Liver (tissue), 9 donors: Measurements from ENCODE around the gene DMTF1. TPM values are rescaled to one million over a fixed set of nuclear protein-coding genes. Genes with fewer than 3 reads are reported as not detected.

Experiments
- DNase-seq: peaks from one replicate; pipeline ENCODE4 v3.0.0-alpha.2; 2017; ENCODE audit warnings: low spot score
- H3K27ac ChIP-seq, 2 donors: one replicate each; pipeline ENCODE4 v1.7.0; 2013; ENCODE audit warnings: inconsistent platforms in 2 of 2, low read length in 2 of 2, control low read depth in 1 of 2, low read depth in 1 of 2, mild to moderate bottlenecking in 1 of 2
- H3K27me3 ChIP-seq, 4 donors: one replicate each; pipeline versions ENCODE4 v1.6.1 to v1.7.0; 2013; ENCODE audit warnings: low read length in 3 of 4, inconsistent platforms in 1 of 4, mild to moderate bottlenecking in 1 of 4, moderate library complexity in 1 of 4; ENCODE audit not compliant: control insufficient read depth in 4 of 4, insufficient read depth in 4 of 4
- H3K36me3 ChIP-seq, 4 donors: one replicate each; pipeline versions ENCODE4 v1.6.1 to v1.7.0; 2013; ENCODE audit warnings: low read length in 3 of 4, mild to moderate bottlenecking in 3 of 4, low read depth in 1 of 4, moderate library complexity in 1 of 4; ENCODE audit not compliant: control insufficient read depth in 4 of 4, insufficient read depth in 3 of 4
- H3K4me1 ChIP-seq, 4 donors: one replicate each; pipeline versions ENCODE4 v1.6.1 to v1.7.0; 2013; ENCODE audit warnings: low read length in 3 of 4, mild to moderate bottlenecking in 3 of 4, moderate library complexity in 1 of 4; ENCODE audit not compliant: control insufficient read depth in 4 of 4, insufficient read depth in 4 of 4
- H3K4me3 ChIP-seq, 3 donors: one replicate each; pipeline versions ENCODE4 v1.6.1 to v1.7.0; 2013; ENCODE audit warnings: low read length in 3 of 3, control low read depth in 1 of 3, low read depth in 1 of 3, mild to moderate bottlenecking in 1 of 3
- H3K9ac ChIP-seq, 2 donors: one replicate each; pipeline ENCODE4 v1.7.0; 2013; ENCODE audit warnings: low read length in 2 of 2, mild to moderate bottlenecking in 2 of 2, moderate library complexity in 2 of 2, control low read depth in 1 of 2, low read depth in 1 of 2
- H3K9me3 ChIP-seq, 4 donors: one replicate each; pipeline versions ENCODE4 v1.6.1 to v1.7.0; 2013; ENCODE audit warnings: low read length in 3 of 4; ENCODE audit not compliant: control insufficient read depth in 4 of 4
- EGR1 ChIP-seq, 2 donors: IDR thresholded peaks; 2 replicates each; pipeline ENCODE4 v1.6.1; 2016 to 2018; ENCODE audit warnings: antibody characterized with exemption in 2 of 2, low read depth in 2 of 2
- GABPA ChIP-seq, 2 donors: IDR thresholded peaks in 1 of 2; conservative IDR thresholded peaks in 1 of 2; 2 replicates each; pipeline ENCODE4 v1.6.1; 2016; ENCODE audit warnings: antibody characterized with exemption in 2 of 2, mild to moderate bottlenecking in 1 of 2, moderate library complexity in 1 of 2
- HNF4A ChIP-seq, 2 donors: conservative IDR thresholded peaks; 2 replicates each; pipeline ENCODE4 v1.6.1; 2016; ENCODE audit warnings: antibody characterized with exemption in 2 of 2, mild to moderate bottlenecking in 2 of 2
- HNF4G ChIP-seq: IDR thresholded peaks from 2 replicates; pipeline ENCODE4 v1.6.1; 2016; ENCODE audit warnings: antibody characterized with exemption
- NR2F2 ChIP-seq: IDR thresholded peaks from 2 replicates; pipeline ENCODE4 v1.6.1; 2016; ENCODE audit warnings: antibody characterized with exemption
- RAD21 ChIP-seq, 2 donors: IDR thresholded peaks; 2 replicates each; pipeline ENCODE4 v1.6.1; 2016; ENCODE audit warnings: antibody characterized with exemption in 2 of 2, mild to moderate bottlenecking in 2 of 2
- REST ChIP-seq: IDR thresholded peaks from 2 replicates; pipeline ENCODE4 v1.6.1; 2016; ENCODE audit warnings: antibody characterized with exemption, mild to moderate bottlenecking
- RXRA ChIP-seq, 2 donors: IDR thresholded peaks; 2 replicates each; pipeline ENCODE4 v1.6.1; 2017 to 2018; ENCODE audit warnings: antibody characterized with exemption in 2 of 2, mild to moderate bottlenecking in 1 of 2
- TAF1 ChIP-seq: conservative IDR thresholded peaks from 2 replicates; pipeline ENCODE4 v1.6.1; 2016; ENCODE audit warnings: antibody characterized with exemption, mild to moderate bottlenecking
- YY1 ChIP-seq: IDR thresholded peaks from 2 replicates; pipeline ENCODE4 v1.6.1; 2016; ENCODE audit warnings: antibody characterized with exemption, mild to moderate bottlenecking
- WGBS: extraction: QIAGEN DNeasy Blood & Tissue Kit; methylation state at CpG from one replicate; pipeline ENCODE4 v1.1.7; 2013; 5-methylcytosine and 5-hydroxymethylcytosine counted together
- polyA plus RNA-seq, 2 donors: library from polyadenylated mRNA; stranded (reverse) in 1 of 2; unstranded in 1 of 2; fragments of 200-250 nt in 1 of 2; fragments of >200 nt in 1 of 2; fragmentation: Nextera tagmentation in 1 of 2; extraction: Ambion mirVana in 1 of 2; gene quantifications; one replicate each; pipeline versions ENCODE4 v1.2.1 to v1.2.3, GENCODE V29; 2013 to 2015
- total RNA-seq, 2 donors: library from RNA; depleted of rRNA; stranded (reverse); fragments of >200 nt; gene quantifications; one replicate each; pipeline ENCODE4 v1.2.3, GENCODE V29; 2014
- donor health status: healthy.
- donor health status: healthy.
- donor health status: healthy.
- donor health status: healthy.
- donor health status: healthy.

The DMTF1 gene
- total and polyA plus RNA-seq, 4 donors: 6.5 to 54.6 (median 26.0) TPM

GRCh38 chr7:87215046-87215445 lies 62.8 kb downstream of the DMTF1 start:
- Histone ChIP-seq H3K9ac (no peak overlapping the region), H3K27me3 (no peaks in the 10 kb centered on the region), H3K4me1 (peaks cover 2 to 9% (median 3%) of the 10 kb centered on the region in 4 donors), H3K36me3 (no peaks in the 10 kb centered on the region), H3K9me3 (no peaks in the 10 kb centered on the region), H3K27ac (no peak overlapping the region), H3K4me3 (no peak overlapping the region)
- 99% methylated on average over 3 of the region's 3 CpGs for WGBS
- no peak for TF ChIP-seq RAD21 (IDR thresholded peaks at IDR 0.05)
- no peak for DNase-seq

DNA sequence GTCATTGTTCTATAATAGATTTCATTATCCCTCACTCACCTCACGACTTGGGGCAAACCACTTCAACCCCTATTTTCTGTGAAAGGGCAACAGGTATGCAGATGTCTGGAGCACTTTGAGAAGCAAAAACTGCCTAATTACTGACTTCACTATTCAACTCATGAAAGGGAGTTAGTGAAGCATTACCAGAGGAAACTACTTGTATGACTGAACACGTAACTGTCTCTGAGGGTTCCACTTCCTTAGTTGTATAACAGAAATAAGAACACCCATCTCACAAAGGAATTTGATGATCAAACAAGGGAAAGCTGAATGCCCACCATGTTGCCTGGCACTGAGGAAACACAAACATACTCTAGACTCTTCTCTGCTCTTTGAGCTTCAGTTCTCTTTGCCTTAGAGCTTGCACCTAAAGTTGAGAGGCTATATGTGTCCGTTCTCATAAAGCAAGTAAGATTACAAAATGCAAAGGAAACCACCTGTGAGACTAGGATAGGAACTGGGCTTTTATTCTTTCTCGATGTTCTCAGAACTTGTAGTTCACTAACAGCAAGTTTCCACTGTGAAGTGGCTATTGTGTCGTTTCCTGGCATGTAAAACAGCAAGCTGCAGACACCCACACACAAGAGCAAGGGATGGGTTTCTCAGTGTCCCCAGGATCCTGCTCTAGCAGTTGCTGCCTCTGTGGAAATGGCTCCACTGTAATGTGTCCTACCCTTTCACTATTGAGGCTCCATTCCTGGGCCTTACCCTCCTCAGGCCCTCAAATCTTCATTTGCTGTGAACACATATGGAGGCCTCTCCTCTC lies 64.7 kb downstream of the DMTF1 start:
- TF ChIP-seq RXRA (IDR thresholded peaks at IDR 0.05) (no peak), HNF4A (conservative IDR thresholded peaks at IDR 0.05) (no peak), NR2F2 (no peak), EGR1 (IDR thresholded peaks at IDR 0.05; ENCODE audit: low read depth in 2 of 2) (no peak)
- WGBS: 79% methylated on average over 5 of the region's 5 CpGs
- Histone ChIP-seq H3K9me3 (no peaks in the 10 kb centered on the region), H3K4me1 (peaks cover 3 to 18% (median 10%) of the 10 kb centered on the region in 4 donors), H3K9ac (no peak overlapping the region), H3K36me3 (no peaks in the 10 kb centered on the region), H3K27me3 (peaks cover 0 to 2% (median 0%) of the 10 kb centered on the region in 4 donors), H3K27ac (no peak overlapping the region), H3K4me3 (no peak overlapping the region)
- DNase-seq: no peak

DNA sequence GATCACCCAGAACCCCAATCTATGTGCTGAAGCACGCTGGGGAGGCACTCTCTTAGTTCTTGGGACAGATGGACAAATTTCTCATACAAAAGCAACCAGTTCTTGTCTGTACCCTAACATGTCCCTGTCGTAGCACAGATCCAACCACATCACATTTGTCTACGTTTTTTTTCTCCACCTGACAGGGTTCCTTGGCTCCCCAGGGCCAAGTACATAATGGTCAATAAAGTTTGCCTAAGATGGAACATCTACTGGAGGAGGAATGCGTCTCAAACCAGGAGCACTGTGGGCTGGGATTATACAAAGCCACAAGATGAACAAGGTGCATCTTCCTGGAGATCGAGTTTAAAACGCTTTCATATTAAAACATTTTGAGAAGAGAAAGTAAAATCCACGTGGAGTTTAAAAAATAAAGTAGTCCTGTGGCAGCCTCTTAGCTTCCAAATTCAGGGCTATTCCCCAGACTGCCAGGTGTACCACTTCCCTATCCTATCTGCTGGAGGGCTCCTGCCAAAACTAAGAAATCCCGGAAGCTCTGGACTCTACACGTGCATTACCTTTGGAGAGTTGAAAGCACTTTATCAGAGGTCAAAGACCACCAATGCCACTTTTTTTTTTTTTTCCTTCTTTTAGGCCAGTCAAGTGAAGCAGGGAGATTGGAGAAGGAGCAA lies 65.9 kb downstream of the DMTF1 start:
- WGBS: 65% methylated on average over 9 of the region's 9 CpGs
- Histone ChIP-seq H3K9ac (peak overlapping the region in 1 of 2 donors; percentile 54), H3K36me3 (no peaks in the 10 kb centered on the region), H3K4me3 (peak overlapping the region in 1 of 3 donors; percentile 81), H3K27ac (no peak overlapping the region), H3K27me3 (peaks cover 0 to 5% (median 1%) of the 10 kb centered on the region in 4 donors), H3K9me3 (no peaks in the 10 kb centered on the region), H3K4me1 (peaks cover 2 to 18% (median 10%) of the 10 kb centered on the region in 4 donors)
- TF ChIP-seq GABPA (IDR thresholded peaks at IDR 0.05 in 1 of 2, conservative IDR thresholded peaks at IDR 0.05 in 1 of 2): no peak
- no peak for TF ChIP-seq HNF4G
- no peak for TF ChIP-seq EGR1 (IDR thresholded peaks at IDR 0.05; ENCODE audit: low read depth in 2 of 2)
- no peak for DNase-seq

DNA sequence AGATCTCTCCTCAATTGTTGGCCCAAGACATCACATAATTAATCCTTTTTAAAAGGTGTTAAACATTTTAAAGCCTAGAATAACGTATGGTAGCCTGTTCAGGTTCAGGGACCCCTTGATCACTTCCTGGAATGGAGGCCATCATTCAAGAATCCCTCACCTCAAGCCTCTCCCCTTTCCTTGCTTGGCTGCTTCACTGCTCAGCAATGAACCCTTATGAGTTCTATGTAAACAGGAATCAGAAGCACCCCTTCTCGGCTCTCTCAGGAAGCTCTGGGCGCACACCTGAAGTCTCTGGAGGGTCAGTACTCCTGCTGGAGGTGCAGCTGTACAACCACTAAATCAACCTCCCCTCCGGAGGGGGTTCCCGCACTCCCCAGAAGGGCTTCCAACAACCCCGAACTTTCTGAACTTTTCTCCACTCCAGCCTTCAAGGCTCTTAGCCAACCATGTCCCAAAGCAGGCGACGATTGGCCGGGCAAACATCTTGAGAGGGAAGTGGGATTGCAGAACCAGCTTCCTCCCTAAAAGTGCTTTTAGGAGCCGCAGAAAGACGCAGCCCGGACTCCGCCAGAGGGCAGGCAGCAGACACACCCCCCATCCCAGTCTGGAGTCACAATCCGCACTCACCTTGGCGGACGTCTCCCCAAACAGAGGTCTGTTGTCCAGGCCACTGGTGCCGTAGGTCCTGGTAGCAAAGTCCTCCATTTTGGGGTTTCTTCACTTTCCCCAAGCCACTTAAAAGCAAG lies 66.7 kb downstream of the DMTF1 start:
- Histone ChIP-seq H3K4me3 (peak overlapping the region; percentile 76 to 81 (median 79)), H3K36me3 (no peaks in the 10 kb centered on the region), H3K4me1 (peaks cover 2 to 18% (median 10%) of the 10 kb centered on the region in 4 donors), H3K27ac (peak overlapping the region; percentile 82 to 88), H3K9me3 (no peaks in the 10 kb centered on the region), H3K9ac (peak overlapping the region in 1 of 2 donors; percentile 54), H3K27me3 (peaks cover 0 to 5% (median 1%) of the 10 kb centered on the region in 4 donors)
- peak; percentile 39 for DNase-seq
- TF ChIP-seq HNF4A (conservative IDR thresholded peaks at IDR 0.05) (no peak), REST (peak; percentile 7), TAF1 (peak; percentile 48), YY1 (peak; percentile 49), NR2F2 (no peak)
- WGBS: 19% methylated on average over 17 of the region's 17 CpGs
